ENCODE results near the gene PRKCB. TPM values are rescaled to one million over a fixed set of nuclear protein-coding genes. Genes with fewer than 3 reads are reported as not detected.

Gene PRKCB
- total RNA-seq: under 0.01 TPM in 1 of 2 replicates, not detected in the other

DNA sequence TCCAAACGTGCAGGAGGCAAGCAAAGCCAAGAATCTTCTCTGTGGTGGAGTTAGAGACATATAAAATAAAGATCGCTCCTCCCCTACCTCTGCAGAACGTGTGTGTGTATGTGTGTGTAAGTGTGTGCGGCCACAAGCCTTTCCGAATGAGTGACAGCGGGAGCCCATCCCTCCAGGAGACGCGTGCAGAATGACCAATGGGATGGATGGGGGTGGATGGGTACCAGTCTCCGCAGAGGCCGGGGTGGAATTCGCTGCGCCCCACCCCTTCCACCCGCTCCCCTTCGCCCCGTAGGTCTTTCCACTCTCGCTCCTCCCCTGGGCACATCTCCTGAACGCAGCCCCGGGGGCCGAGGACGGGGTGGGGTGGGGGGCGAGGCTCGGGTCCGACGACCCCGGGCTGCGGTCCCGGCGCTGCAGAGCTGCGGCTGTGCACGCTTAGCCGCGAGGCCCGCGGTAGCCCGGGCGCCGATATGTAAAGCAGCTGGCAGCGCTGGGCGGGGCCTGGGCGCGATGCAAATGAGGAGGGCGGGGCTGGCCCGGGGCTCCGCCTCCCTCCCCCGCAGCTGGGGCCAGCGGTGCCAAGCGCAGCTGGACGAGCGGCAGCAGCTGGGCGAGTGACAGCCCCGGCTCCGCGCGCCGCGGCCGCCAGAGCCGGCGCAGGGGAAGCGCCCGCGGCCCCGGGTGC, at the start of gene PRKCB:
TSS of gene PRKCB (plus strand) at position 594 of the 688 bp plus-strand sequence.

DNA sequence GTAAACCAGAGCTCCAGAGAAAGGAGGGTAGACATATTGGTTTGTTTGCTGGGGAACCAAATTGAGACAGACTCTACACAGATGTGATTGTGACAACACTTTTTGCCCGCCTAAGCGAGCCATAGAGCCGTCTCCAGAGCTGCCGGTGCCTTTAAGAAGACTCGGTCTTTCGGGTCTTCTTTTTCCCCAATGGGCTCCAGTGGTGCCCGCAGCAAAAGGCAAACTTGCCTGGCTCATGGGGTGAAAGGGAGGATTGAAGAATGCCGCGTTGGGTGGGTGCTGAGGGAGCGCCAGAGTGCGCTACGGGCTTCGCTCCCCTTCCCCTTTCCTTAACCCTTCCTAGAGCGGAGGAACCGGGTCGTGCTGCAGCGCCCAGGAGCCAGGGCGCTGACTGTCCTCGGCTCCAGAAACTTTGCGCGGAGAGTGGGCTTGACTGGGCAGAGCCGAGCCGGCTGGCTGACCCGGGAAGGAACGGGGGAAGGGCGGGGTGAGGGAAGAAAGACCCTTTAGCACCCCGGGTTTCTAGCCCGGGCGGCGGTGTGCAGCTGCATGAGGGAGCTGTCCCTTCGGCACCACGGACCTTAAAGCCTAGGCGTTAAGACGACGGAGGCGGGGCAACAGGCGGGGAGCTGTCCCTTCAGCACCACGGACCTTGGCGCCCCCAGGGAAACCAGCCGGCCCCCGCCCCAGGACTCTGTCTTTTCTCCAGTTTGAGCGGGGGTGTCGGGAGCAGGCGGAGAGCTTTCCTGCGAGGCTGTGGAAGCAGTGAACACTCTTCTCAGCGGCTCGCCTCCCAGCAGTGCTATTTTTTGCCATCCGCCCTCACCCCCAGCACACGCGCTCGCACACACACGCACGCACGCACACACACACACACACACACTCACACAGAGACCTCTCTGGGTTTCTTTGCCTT, 419.9 kb downstream of the PRKCB start, which contains the start of gene CACNG3:
TSS of gene CACNG3 (plus strand) at position 880 of the 916 bp plus-strand sequence. CDS start 420 bp downstream, outside the sequence.

Small RNA genes within 50 kb of the gene (small RNA-seq; reads per million reads assigned to genes)
- gene MIR1273H: not detected

Other genes starting within 250 kb of the PRKCB start
- 73.1 and 78.3 TPM in 2 replicates for gene NDUFAB1, start 239.7 kb upstream of the PRKCB start, total RNA-seq
- gene PALB2, start 194.7 kb upstream of the PRKCB start, total RNA-seq: 15.4 and 17.0 TPM in 2 replicates
- gene DCTN5, start 194.5 kb upstream of the PRKCB start, total RNA-seq: 27.2 and 30.7 TPM in 2 replicates
- 31.6 and 46.7 TPM in 2 replicates for gene PLK1, start 157.1 kb upstream of the PRKCB start, total RNA-seq
- not detected in 2 replicates for gene ERN2, start 122.8 kb upstream of the PRKCB start, total RNA-seq
- not detected in 2 replicates for gene CHP2, start 81.0 kb upstream of the PRKCB start, total RNA-seq